GM12891 (cell line): ENCODE data around the gene ME1.

Experiments
- POLR2A ChIP-seq: IDR thresholded peaks from 2 replicates; pipeline ENCODE4 v1.6.1; 2011; ENCODE audit warnings: low read depth, low read length, control low read depth
- TAF1 ChIP-seq: IDR thresholded peaks from 2 replicates; pipeline ENCODE4 v1.6.1; 2011; ENCODE audit warnings: low read depth, low read length, control low read depth

- TF ChIP-seq POLR2A (no peak), TAF1 (no peak)
These were observed 817 bp downstream of the ME1 start for GRCh38 chr6:83429857-83430610.
